K562 treated with DMSO at 1 percent for 24 hours (cell line): ENCODE data around the gene C17orf107. TPM values are rescaled to one million over a fixed set of nuclear protein-coding genes. Genes with fewer than 3 reads are reported as not detected.

Experiments
- total RNA-seq: library from RNA; unstranded; fragments of 300-600 nt; gene quantifications from 2 replicates; pipeline ENCODE4 v1.2.3, GENCODE V29; 2022; ENCODE audit warnings: low read depth; ENCODE audit not compliant: insufficient read depth

Gene C17orf107
- 0.17 and 0.43 TPM in 2 replicates for total RNA-seq

DNA sequence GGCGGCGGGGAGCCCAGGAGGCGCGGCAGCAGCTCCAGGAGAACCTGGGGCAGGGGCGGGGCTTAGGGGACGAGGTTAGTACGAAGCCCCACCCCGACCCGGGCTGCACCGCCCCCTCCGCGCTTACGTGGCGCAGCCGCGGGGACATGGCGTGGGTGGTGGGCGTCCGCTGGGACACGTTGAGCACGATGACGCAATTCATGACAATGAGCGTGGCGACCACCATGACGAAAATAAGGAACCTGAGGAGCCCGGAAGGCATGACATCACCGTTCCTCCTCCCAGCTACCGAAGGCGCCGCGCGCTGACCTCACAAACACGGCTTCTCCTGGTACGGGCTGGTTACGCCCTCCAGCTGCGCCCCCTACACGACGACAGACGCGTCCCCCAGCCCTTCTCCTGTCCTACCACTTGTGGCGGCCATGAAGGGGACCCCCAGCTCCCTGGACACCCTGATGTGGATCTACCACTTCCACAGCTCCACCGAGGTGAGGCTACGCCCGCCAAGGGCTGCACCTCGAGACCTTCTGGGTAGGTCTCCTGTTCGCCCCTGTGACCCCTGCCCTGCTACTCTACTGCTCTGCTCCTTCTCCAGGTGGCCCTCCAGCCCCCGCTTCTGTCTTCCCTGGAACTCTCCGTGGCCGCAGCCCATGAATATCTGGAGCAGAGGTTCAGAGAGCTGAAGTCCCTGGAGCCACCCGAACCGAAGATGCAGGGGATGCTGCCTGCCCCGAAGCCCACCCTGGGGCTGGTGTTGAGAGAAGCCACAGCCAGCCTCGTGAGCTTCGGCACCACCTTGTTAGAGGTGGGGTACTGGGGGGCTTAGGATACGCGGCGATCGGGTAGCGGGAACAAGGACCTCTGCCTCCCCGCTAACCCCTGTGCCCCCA, at the start of gene C17orf107:
Gene C17orf107 (plus strand): TSS at position 196 of the 890 bp plus-strand sequence. CDS start 227 bp downstream, at position 423.

DNA sequence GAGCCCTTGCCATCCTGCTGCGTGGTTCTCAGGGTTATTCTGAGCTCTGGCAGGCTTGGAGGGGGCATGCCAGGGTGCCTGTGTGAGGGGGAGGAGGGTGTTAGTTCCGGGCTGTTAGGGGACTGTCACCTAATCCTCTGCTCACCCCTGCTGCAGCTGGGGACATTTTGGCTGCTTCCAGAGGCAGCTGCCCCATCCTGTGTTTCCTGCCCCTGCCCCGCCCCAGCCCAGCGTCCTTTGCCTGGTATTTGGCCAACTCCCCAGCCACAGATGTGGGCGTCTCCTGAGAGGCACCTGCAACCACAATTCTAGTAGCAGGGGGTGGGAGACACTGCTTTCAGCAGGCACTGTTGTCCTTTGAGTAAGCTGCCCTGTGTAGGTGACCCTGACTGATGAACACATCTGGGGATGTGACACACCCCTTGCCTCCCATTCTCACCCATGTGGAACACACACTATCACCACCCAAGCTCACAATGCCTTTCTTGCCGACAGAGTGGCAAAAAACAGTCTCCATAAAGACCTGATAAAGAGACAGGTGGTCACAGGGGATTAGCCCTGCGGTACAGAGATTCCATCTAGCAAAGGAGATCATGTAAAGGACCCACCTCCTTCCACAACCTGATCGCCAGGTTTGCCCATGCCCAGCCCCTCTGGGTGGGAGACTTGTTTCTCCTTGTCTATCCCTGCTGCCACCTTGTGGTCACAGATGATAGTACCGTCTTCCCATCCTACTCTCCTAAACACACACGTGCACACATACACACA, 3.9 kb downstream of the C17orf107 start, which contains the start of gene CHRNE:
Gene CHRNE (minus strand): TSS at position 48 of the 768 bp plus-strand sequence. CDS start 35 bp downstream, at position 13.

GRCh38 chr17:4931963-4932362, 32.6 kb downstream of the C17orf107 start, which contains the start of gene GP1BA:
Gene GP1BA, plus strand, starts transcription at chr17:4932277. Its CDS starts 328 bp downstream, at chr17:4932605.

DNA sequence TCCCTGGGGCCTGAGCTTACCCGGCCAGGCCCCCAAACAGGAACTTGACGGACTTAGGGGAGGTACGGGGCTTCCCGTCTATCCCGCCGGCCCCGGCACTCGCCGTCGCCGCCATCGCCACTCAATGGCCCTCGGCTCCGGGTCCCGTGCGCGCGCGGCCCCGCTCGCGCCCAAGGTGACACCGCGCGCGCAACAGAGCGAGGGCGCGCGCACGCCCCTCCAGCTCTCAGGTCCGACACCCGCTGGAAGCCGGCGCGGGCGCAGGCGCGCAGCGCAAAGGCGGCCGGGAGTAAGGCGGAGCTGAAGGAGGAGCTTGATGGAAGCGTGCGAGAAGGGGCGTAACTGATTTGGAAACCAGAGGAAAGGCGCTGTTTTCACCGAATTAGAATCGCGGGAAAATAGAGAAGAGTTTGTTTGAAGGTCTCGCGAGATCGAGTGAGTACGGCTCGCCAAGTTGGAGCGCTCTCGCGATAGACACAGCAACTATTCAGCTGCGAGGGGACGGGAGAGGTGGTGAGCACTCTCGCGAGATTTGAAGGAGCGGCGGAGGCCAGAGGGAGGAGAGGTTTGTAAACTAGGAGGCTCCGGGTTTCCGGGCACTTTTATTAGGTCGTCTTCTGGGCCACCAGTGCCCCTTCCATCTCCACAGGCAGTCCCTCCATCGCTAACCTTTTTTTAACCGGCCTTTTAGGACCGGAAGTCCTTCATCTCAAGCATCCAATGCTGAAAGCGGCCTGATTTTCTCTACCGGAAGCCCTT, 40.6 kb downstream of the C17orf107 start, which contains the start of the genes RNF167 and SLC25A11:
Gene RNF167 (plus strand): TSS at position 473 of the 759 bp plus-strand sequence. CDS start 642 bp downstream, outside the sequence.
Gene SLC25A11 (minus strand): TSS at position 251 of the 759 bp plus-strand sequence. CDS start 136 bp downstream, at position 115.

DNA sequence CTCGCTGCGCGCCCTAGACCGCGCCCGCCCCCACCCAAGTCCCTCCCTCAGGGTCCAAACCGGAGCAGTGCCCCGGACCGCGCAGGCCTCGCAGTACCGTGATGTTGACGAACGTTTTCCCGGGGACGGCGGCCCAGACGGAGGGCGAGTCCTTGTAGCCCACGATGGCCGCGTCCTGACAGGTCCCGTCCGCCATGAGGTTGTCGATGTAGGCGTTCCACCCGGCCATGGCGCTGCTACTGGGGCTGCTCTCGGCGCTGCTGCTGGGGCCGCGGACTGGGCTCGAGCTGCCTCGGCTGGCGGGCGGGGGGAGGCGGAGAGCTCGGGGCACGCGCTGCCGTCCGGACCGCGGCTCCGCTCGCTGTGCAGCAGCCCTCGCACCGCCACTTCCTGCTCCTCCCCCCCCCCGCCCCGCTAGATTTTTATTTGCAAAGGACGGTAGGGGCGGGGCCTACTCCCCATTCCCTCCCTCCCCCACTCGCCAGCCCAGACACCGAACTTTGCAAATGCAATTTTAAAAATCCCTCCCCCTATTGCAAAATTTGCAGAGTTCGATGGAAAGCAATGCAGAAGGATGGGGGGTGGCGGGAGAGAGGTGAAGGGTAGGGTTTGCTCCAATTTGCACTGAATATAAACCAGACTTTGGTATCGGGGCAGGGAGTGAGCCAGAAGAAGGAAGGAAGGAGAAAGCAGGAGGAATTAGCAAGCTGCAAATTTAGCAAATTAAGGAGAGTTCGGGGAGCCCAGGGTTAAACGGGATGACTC, 49.0 kb downstream of the C17orf107 start, which contains the start of gene PFN1:
Gene PFN1 (minus strand): TSS at position 365 of the 765 bp plus-strand sequence. CDS start 136 bp downstream, at position 229.

DNA sequence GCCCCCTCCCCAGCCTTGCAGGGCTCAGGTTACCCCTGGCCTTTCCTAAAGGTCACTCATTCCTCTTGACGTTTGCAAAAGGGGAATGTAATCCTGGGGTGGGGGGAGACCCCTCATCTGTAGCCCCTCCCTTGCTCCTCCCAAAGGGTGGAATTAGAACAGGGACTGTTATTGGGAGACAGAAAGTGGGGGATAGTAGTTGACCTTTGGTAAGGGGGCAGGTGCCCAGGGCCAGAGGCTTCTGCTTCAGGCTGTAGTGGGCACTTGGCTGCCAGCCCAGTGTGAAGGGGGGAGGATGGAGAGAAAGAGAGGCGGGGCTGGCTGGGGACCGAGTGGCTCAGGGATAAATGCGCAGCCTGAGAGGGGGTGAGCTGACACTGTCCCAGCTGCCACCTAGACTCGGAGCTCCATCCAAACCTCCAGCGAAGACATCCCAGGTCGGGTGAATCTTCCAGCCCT, 51.4 kb downstream of the C17orf107 start, which contains the start of gene ENO3:
Gene ENO3 (plus strand): TSS at position 374 of the 459 bp plus-strand sequence. CDS start 711 bp downstream, outside the sequence.

Other genes starting within 250 kb of the C17orf107 start
- gene PELP1, start 195.4 kb upstream of the C17orf107 start, total RNA-seq: 52.3 and 54.2 TPM in 2 replicates
- gene ARRB2, start 188.9 kb upstream of the C17orf107 start, total RNA-seq: 26.7 and 34.6 TPM in 2 replicates
- gene MED11, start 168.1 kb upstream of the C17orf107 start, total RNA-seq: 10.4 and 13.5 TPM in 2 replicates
- gene ZMYND15, start 159.7 kb upstream of the C17orf107 start, total RNA-seq: not detected in 2 replicates
- gene CXCL16, start 159.6 kb upstream of the C17orf107 start, total RNA-seq: 1.6 and 2.9 TPM in 2 replicates
- gene TM4SF5, start 127.7 kb upstream of the C17orf107 start, total RNA-seq: not detected in 2 replicates
- gene VMO1, start 113.2 kb upstream of the C17orf107 start, total RNA-seq: 1.9 TPM in 1 of 2 replicates, not detected in the other
- 1.3 TPM in 1 of 2 replicates, not detected in the other for gene GLTPD2, start 110.6 kb upstream of the C17orf107 start, total RNA-seq
- 162 and 175 TPM in 2 replicates for gene PSMB6, start 103.4 kb upstream of the C17orf107 start, total RNA-seq
- gene PLD2, start 92.4 kb upstream of the C17orf107 start, total RNA-seq: 8.9 and 9.0 TPM in 2 replicates
- gene MINK1, start 66.2 kb upstream of the C17orf107 start, total RNA-seq: 30.9 and 35.6 TPM in 2 replicates
- gene CHRNE, start 3.6 kb downstream of the C17orf107 start, total RNA-seq: 0.15 TPM in 1 of 2 replicates, not detected in the other
- 0.86 and 1.1 TPM in 2 replicates for gene GP1BA, start 32.7 kb downstream of the C17orf107 start, total RNA-seq
- gene SLC25A11, start 40.5 kb downstream of the C17orf107 start, total RNA-seq: 84.5 and 100 TPM in 2 replicates
- gene RNF167, start 40.7 kb downstream of the C17orf107 start, total RNA-seq: 46.4 and 53.2 TPM in 2 replicates
- 624 and 626 TPM in 2 replicates for gene PFN1, start 49.0 kb downstream of the C17orf107 start, total RNA-seq
- gene ENO3, start 51.6 kb downstream of the C17orf107 start, total RNA-seq: 9.5 and 10.7 TPM in 2 replicates
- gene SPAG7, start 68.3 kb downstream of the C17orf107 start, total RNA-seq: 41.3 and 42.4 TPM in 2 replicates
- 23.3 and 26.0 TPM in 2 replicates for gene CAMTA2, start 88.1 kb downstream of the C17orf107 start, total RNA-seq
- gene INCA1, start 98.0 kb downstream of the C17orf107 start, total RNA-seq: 0.35 TPM in 1 of 2 replicates, not detected in the other
- 15.5 and 16.9 TPM in 2 replicates for gene KIF1C, start 98.4 kb downstream of the C17orf107 start, total RNA-seq
- not detected in 2 replicates for gene SLC52A1, start 135.9 kb downstream of the C17orf107 start, total RNA-seq
- gene ZFP3, start 178.9 kb downstream of the C17orf107 start, total RNA-seq: not detected in 2 replicates
- gene ZNF232, start 212.3 kb downstream of the C17orf107 start, total RNA-seq: 3.7 and 7.2 TPM in 2 replicates
- not detected in 2 replicates for gene USP6, start 216.5 kb downstream of the C17orf107 start, total RNA-seq